HepG2 (cell line): ENCODE data around the gene FLVCR1. TPM values are rescaled to one million over a fixed set of nuclear protein-coding genes. Genes with fewer than 3 reads are reported as not detected.

ENCODE experiments used
- ATAC-seq: fragments of 200-7000 bp; cut with Tn5 transposase; 3 replicates; pipeline ENCODE4 v1.9.1; 2020; ENCODE audit warnings: mild to moderate bottlenecking, moderate library complexity
- Bru-seq: library from RNA; stranded (reverse); fragments of 400-500 nt; gene quantifications from one replicate; lab custom pipeline; 2021; lab: Mats Ljungman, UMichigan
- BruChase-seq, 2 experiments: library from RNA; stranded (reverse); fragments of 400-500 nt; gene quantifications; one replicate each; lab custom pipeline; 2021; lab: Mats Ljungman, UMichigan
- BruUV-seq: library from RNA; stranded (reverse); fragments of 400-500 nt; replicated peaks from 2 replicates; lab custom pipeline; 2021; lab: Mats Ljungman, UMichigan
- CTCF ChIA-PET: fragments of 300-600 bp; formaldehyde crosslinking; extraction: SDS; loops from one replicate; lab custom pipeline; 2021; ENCODE audit warnings: low total read pairs, inconsistent platforms, low intra/inter-chr PET ratio; lab: Yijun Ruan, JAX
- POLR2A ChIA-PET: fragments of 350-600 bp; sonication (Branson Sonifier 250); formaldehyde crosslinking; loops from one replicate; lab custom pipeline; 2020; ENCODE audit warnings: antibody characterized with exemption, inconsistent platforms; lab: Yijun Ruan, JAX
- DNase-seq: peaks from one replicate; pipeline ENCODE4 v3.0.0-alpha.2; 2015; ENCODE audit warnings: low spot score
- FAIRE-seq: peaks from 3 replicates; lab custom pipeline; 2011; peaks lifted over from hg19 to GRCh38; lab: Jason Lieb, UNC
- H2AFZ ChIP-seq: one replicate; pipeline ENCODE4 v1.6.1; 2011; ENCODE audit warnings: low read length, inconsistent platforms
- H3K27ac ChIP-seq: fragments of 300-600 bp; 3 replicates; pipeline ENCODE4 v1.8.0; 2011; ENCODE audit warnings: mixed run types, mild to moderate bottlenecking, mixed read lengths, low read length, inconsistent platforms; ENCODE audit not compliant: insufficient read depth; ENCODE audit errors: extremely low read length
- H3K27me3 ChIP-seq, 2 experiments: fragments of 200-600 bp in 1 of 2; 2 replicates in 1 of 2; 3 replicates in 1 of 2; pipeline versions ENCODE4 v1.6.0 to v1.8.0; 2011; ENCODE audit warnings: low read length in 2 of 2, mild to moderate bottlenecking in 2 of 2, moderate library complexity in 2 of 2, inconsistent platforms in 1 of 2; ENCODE audit not compliant: insufficient read depth in 2 of 2, control insufficient read depth in 1 of 2
- H3K36me3 ChIP-seq, 2 experiments: fragments of 200-600 bp in 1 of 2; replicated peaks in 1 of 2; 2 replicates in 1 of 2; 3 replicates in 1 of 2; pipeline versions ENCODE4 v1.5.1 to v1.8.0; 2011; ENCODE audit warnings: low read length in 2 of 2, inconsistent platforms in 1 of 2; ENCODE audit not compliant: insufficient read depth in 2 of 2, control insufficient read depth in 1 of 2
- H3K4me1 ChIP-seq: 2 replicates; pipeline ENCODE4 v1.5.1; 2012; ENCODE audit warnings: low read length, inconsistent platforms; ENCODE audit not compliant: insufficient read depth
- H3K4me2 ChIP-seq: 2 replicates; pipeline ENCODE4 v1.6.0; 2011; ENCODE audit warnings: low read depth, low read length, inconsistent platforms
- H3K4me3 ChIP-seq, 3 experiments: fragments of 200-600 bp in 1 of 3; sonication (generic), shearing (Covaris generic) in 1 of 3; replicated peaks in 1 of 3; 2 replicates each; pipeline ENCODE4 v1.5.1; 2011 to 2016; ENCODE audit warnings: low read length in 3 of 3, inconsistent platforms in 2 of 3, low read depth in 2 of 3, mild to moderate bottlenecking in 2 of 3, control low read depth in 1 of 3, mixed read lengths in 1 of 3; ENCODE audit not compliant: insufficient read depth in 1 of 3
- H3K79me2 ChIP-seq: one replicate; pipeline ENCODE4 v1.6.1; 2011; ENCODE audit warnings: low read length, inconsistent platforms; ENCODE audit not compliant: insufficient read depth
- H3K9ac ChIP-seq: 2 replicates; pipeline ENCODE4 v1.6.0; 2011; ENCODE audit warnings: mild to moderate bottlenecking, low read depth, low read length, inconsistent platforms; ENCODE audit not compliant: insufficient read depth
- H3K9me3 ChIP-seq: 2 replicates; pipeline ENCODE4 v1.5.1; 2012; ENCODE audit warnings: mild to moderate bottlenecking, low read length
- H4K20me1 ChIP-seq: 2 replicates; pipeline ENCODE4 v1.6.0; 2011; ENCODE audit warnings: inconsistent platforms, mild to moderate bottlenecking, low read length, moderate library complexity; ENCODE audit not compliant: insufficient read depth
- MBD4 ChIP-seq: IDR thresholded peaks from 2 replicates; pipeline ENCODE4 v1.6.1; 2012; ENCODE audit warnings: low read length, inconsistent platforms, borderline replicate concordance
- NFAT5 ChIP-seq: sonication (generic); formaldehyde crosslinking; IDR thresholded peaks from 2 replicates; pipeline ENCODE4 v1.4.0; 2020; ENCODE audit warnings: missing genetic modification reagents
- RORA ChIP-seq: sonication (generic); formaldehyde crosslinking; IDR thresholded peaks from 2 replicates; pipeline ENCODE4 v1.5.0; 2020; ENCODE audit warnings: mild to moderate bottlenecking, missing genetic modification reagents, moderate library complexity
- TAF15 ChIP-seq: fragments of 200-400 bp; formaldehyde crosslinking; IDR thresholded peaks from one replicate; pipeline ENCODE4 v1.6.1; 2018; ENCODE audit warnings: mild to moderate bottlenecking, low read depth, low read length; ENCODE audit not compliant: poor library complexity, severe bottlenecking
- ZNF205 ChIP-seq: IDR thresholded peaks from 2 replicates; pipeline ENCODE4 v1.6.1; 2018; ENCODE audit warnings: missing biosample characterization, missing genetic modification reagents
- ZNF354B ChIP-seq: sonication (generic); formaldehyde crosslinking; IDR thresholded peaks from 2 replicates; pipeline ENCODE4 v1.8.0; 2022; ENCODE audit warnings: mild to moderate bottlenecking, missing genetic modification reagents
- ZNF670 ChIP-seq: sonication (generic); formaldehyde crosslinking; IDR thresholded peaks from 2 replicates; pipeline ENCODE4 v1.8.0; 2022; ENCODE audit warnings: mild to moderate bottlenecking, missing genetic modification reagents, borderline replicate concordance
- WGBS: methylation state at CpG from one replicate; pipeline ENCODE4 v1.1.6; 2017; ENCODE audit warnings: low lambda C conversion rate; 5-methylcytosine and 5-hydroxymethylcytosine counted together
- in situ Hi-C: cut with HindIII; loops from 2 replicates; pipeline ENCODE4 v1.10.0; 2017; ENCODE audit warnings: low pct_unique_long_range_greater_than_20kb; ENCODE audit not compliant: extremely low pct_ligation_motif_present
- intact Hi-C: fragments of 100-400 bp; cut with micrococcal nuclease; formaldehyde crosslinking; loops from one replicate; pipeline ENCODE4 v1.10.0; 2022; ENCODE audit not compliant: unreplicated experiment
- long read RNA-seq, 2 experiments: library from RNA in 1 of 2; library from polyadenylated mRNA in 1 of 2; stranded (forward) in 1 of 2; unstranded in 1 of 2; transcript quantifications; one replicate each; pipeline ENCODE4 v2.0.0, GENCODE V29; 2019 to 2022
- polyA minus RNA-seq, 3 experiments: library from RNA; depleted of rRNA, polyadenylated mRNA; stranded (reverse); fragments of >200 nt; gene quantifications; 2 replicates each; pipeline ENCODE4 v1.2.3, GENCODE V29; 2011; ENCODE audit warnings: low replicate concordance in 1 of 3
- polyA plus RNA-seq, 8 experiments: library from polyadenylated mRNA; depleted of rRNA in 3 of 8; stranded (reverse) in 7 of 8; unstranded in 1 of 8; fragments of >200 nt; fragmentation: Illumina TruSeq in 4 of 8; extraction: Trizol in 4 of 8; gene quantifications; 2 replicates each; pipeline versions ENCODE4 v1.2.1 to v1.2.3, GENCODE V29; 2011 to 2016; ENCODE audit warnings: low read depth in 4 of 8, missing spikeins in 1 of 8, mixed read lengths in 1 of 8; ENCODE audit not compliant: insufficient read depth in 1 of 8
- total RNA-seq, 5 experiments: library from RNA; depleted of rRNA; stranded (reverse); fragments of >200 nt; fragmentation: Illumina TruSeq; extraction: Trizol; gene quantifications; 2 replicates each; pipeline ENCODE4 v1.2.3, GENCODE V29; 2016; ENCODE audit warnings: low read depth in 1 of 5
- TF ChIP-seq, protein P1 (sequence below): sonication (generic); formaldehyde crosslinking; IDR thresholded peaks from 2 replicates; pipeline ENCODE4 v1.8.1; 2022; ENCODE audit warnings: low read depth, mild to moderate bottlenecking, missing genetic modification reagents

FLVCR1 gene
- total RNA-seq (2016; rRNA removed; fragmentation: Illumina TruSeq; extraction: Trizol), result 18.6 and 39.8 TPM in 2 replicates
- 41.7 and 44.4 TPM in 2 replicates for total RNA-seq (2016; cell fraction: cytosol; rRNA removed; fragmentation: Illumina TruSeq; extraction: Trizol; ENCODE audit: low read depth)
- 20.2 and 36.6 TPM in 2 replicates for total RNA-seq (2016; cell fraction: insoluble cytoplasmic fraction; rRNA removed; fragmentation: Illumina TruSeq; extraction: Trizol)
- 20.7 and 22.2 TPM in 2 replicates for total RNA-seq (2016; cell fraction: membrane; rRNA removed; fragmentation: Illumina TruSeq; extraction: Trizol)
- 42.5 and 47.7 TPM in 2 replicates for total RNA-seq (2016; cell fraction: nucleus; rRNA removed; fragmentation: Illumina TruSeq; extraction: Trizol)
- 14.8 and 16.0 TPM in 2 replicates for polyA plus RNA-seq (2011; rRNA removed)
- polyA plus RNA-seq (2011; cell fraction: cytosol; rRNA removed), result 6.6 and 8.7 TPM in 2 replicates
- 15.2 and 15.3 TPM in 2 replicates for polyA plus RNA-seq (2011; cell fraction: nucleus; rRNA removed)
- polyA plus RNA-seq (2012), result 11.8 and 22.8 TPM in 2 replicates
- polyA plus RNA-seq (2016; cell fraction: cytosol; fragmentation: Illumina TruSeq; extraction: Trizol; ENCODE audit: low read depth), result 2.5 and 2.7 TPM in 2 replicates
- polyA plus RNA-seq (2016; cell fraction: insoluble cytoplasmic fraction; fragmentation: Illumina TruSeq; extraction: Trizol; ENCODE audit: low read depth), result 12.8 and 14.8 TPM in 2 replicates
- 5.3 and 6.3 TPM in 2 replicates for polyA plus RNA-seq (2016; cell fraction: membrane; fragmentation: Illumina TruSeq; extraction: Trizol; ENCODE audit: low read depth)
- 59.2 and 59.9 TPM in 2 replicates for polyA plus RNA-seq (2016; cell fraction: nucleus; fragmentation: Illumina TruSeq; extraction: Trizol; ENCODE audit: insufficient read depth, low read depth)
- 59.0 and 72.7 TPM in 2 replicates for polyA minus RNA-seq (2011; rRNA and poly(A)+ RNA removed; ENCODE audit: low replicate concordance)
- polyA minus RNA-seq (2011; cell fraction: cytosol; rRNA and poly(A)+ RNA removed), result 20.0 and 25.2 TPM in 2 replicates
- polyA minus RNA-seq (2011; cell fraction: nucleus; rRNA and poly(A)+ RNA removed), result 23.2 and 31.6 TPM in 2 replicates
- Bru-seq, nascent RNA, result percentile 88 among the genes with signal in this experiment
- BruChase-seq, experiment 1, labeled RNA remaining after a 6-hour chase, result percentile 86 among the genes with signal in this experiment
- percentile 89 among the genes with signal in this experiment for BruChase-seq, experiment 2, labeled RNA remaining after a 2-hour chase
- long read RNA-seq, experiment 1, full-length matches to known transcripts, result 1 of 3 reads
- long read RNA-seq, experiment 1, partial matches to known transcripts, result 1 of 3 reads
- long read RNA-seq, experiment 1, other reads (novel, unspliced or antisense), result 1 of 3 reads
- long read RNA-seq, experiment 2, full-length matches to known transcripts, result 7 of 28 reads
- long read RNA-seq, experiment 2, partial matches to known transcripts, result 3 of 28 reads
- long read RNA-seq, experiment 2, other reads (novel, unspliced or antisense), result 18 of 28 reads

- intact Hi-C loops (loop anchor here (1.0 kb wide), 1 partner anchor 66 kb away; no protein-coding TSS in a partner anchor), in situ Hi-C loops (loop anchor here (5.0 kb wide), 1 partner anchor 41 kb away; no protein-coding TSS in a partner anchor)
- peaks cover 66% of the 10 kb centered on the region for H3K4me1 ChIP-seq
- H3K9me3 ChIP-seq, result no peaks in the 10 kb centered on the region
- DNase-seq (peak; percentile 93), FAIRE-seq (peak; percentile 71), ATAC-seq (peak; percentile 97)
- peak within 1 kb of the TSS; percentile 75 for H3K4me2 ChIP-seq
- peak within 1 kb of the TSS; percentile 80 for H3K9ac ChIP-seq
- no peaks in the 10 kb centered on the region for H3K36me3 ChIP-seq
- WGBS, result 0% methylated on average over 11 of the region's 54 CpGs
- peaks cover 12% of the 10 kb centered on the region for H4K20me1 ChIP-seq
- peak within 1 kb of the TSS; percentile 96 for H3K27ac ChIP-seq
- CTCF ChIA-PET, result no interaction called here
- H3K79me2 ChIP-seq, result peaks cover 52% of the 10 kb centered on the region
- peak within 1 kb of the TSS; percentile 74 to 93 (median 90) for H3K4me3 ChIP-seq
- no TSS peak for BruUV-seq
- POLR2A ChIA-PET, result interaction anchor here (0.6 to 7.2 kb wide), 23 partner anchors 10 to 250 kb away, joined by 3 to 80 read pairs (median 6); partner anchors contain the start of genes ATF3, NSL1, SPATA45 and TATDN3
- no peaks in the 10 kb centered on the region; a peak in 1 of 5 replicates for H3K27me3 ChIP-seq
- H2AFZ ChIP-seq, result peak within 1 kb of the TSS; percentile 84
- TF ChIP-seq ZNF354B (CRISPR knock-in tag) (no peak), NFAT5 (CRISPR knock-in tag) (no peak), TAF15 (peak; percentile 59), RORA (no peak), ZNF205 (CRISPR knock-in tag) (0 out of 2 replicates have a peak, but pooled peaks have one; percentile 16), MBD4 (no peak), ZNF670 (0 out of 2 replicates have a peak, but pooled peaks have one; percentile 75)
- TF ChIP-seq, protein P1, sequence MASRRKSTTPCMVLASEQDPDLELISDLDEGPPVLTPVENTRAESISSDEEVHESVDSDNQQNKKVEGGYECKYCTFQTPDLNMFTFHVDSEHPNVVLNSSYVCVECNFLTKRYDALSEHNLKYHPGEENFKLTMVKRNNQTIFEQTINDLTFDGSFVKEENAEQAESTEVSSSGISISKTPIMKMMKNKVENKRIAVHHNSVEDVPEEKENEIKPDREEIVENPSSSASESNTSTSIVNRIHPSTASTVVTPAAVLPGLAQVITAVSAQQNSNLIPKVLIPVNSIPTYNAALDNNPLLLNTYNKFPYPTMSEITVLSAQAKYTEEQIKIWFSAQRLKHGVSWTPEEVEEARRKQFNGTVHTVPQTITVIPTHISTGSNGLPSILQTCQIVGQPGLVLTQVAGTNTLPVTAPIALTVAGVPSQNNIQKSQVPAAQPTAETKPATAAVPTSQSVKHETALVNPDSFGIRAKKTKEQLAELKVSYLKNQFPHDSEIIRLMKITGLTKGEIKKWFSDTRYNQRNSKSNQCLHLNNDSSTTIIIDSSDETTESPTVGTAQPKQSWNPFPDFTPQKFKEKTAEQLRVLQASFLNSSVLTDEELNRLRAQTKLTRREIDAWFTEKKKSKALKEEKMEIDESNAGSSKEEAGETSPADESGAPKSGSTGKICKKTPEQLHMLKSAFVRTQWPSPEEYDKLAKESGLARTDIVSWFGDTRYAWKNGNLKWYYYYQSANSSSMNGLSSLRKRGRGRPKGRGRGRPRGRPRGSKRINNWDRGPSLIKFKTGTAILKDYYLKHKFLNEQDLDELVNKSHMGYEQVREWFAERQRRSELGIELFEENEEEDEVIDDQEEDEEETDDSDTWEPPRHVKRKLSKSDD, result peak; percentile 68
Measured at GRCh38 chr1:212857992-212858460, at the start of gene FLVCR1. Gene FLVCR1 (plus strand): TSS chr1:212858275. CDS start chr1:212858453, 178 bp downstream.
